HG03521 (cell line): ENCODE data around the gene PCSK6.

Source experiments
- ATAC-seq: cut with Tn5 transposase; IDR thresholded peaks from one replicate; pipeline ENCODE4 v1.9.1; 2021; ENCODE audit warnings: mild to moderate bottlenecking, moderate library complexity; ENCODE audit not compliant: unreplicated experiment

Gene PCSK6

GRCh38 chr15:101483462-101483861 lies 6.0 kb downstream of the PCSK6 start:
- ATAC-seq = no peak

GRCh38 chr15:101482526-101483371 lies 6.8 kb downstream of the PCSK6 start:
- ATAC-seq = no peak

- ATAC-seq = no peak
Observed at GRCh38 chr15:101481917-101482525, 7.5 kb downstream of the PCSK6 start.

- ATAC-seq = no peak
Observed at GRCh38 chr15:101481381-101481705, 8.2 kb downstream of the PCSK6 start.

GRCh38 chr15:101480613-101481380 lies 8.7 kb downstream of the PCSK6 start:
- ATAC-seq = no peak

- no peak for ATAC-seq
Observed at GRCh38 chr15:101479851-101480612, 9.5 kb downstream of the PCSK6 start.

GRCh38 chr15:101479342-101479845 lies 10.1 kb downstream of the PCSK6 start:
- no peak for ATAC-seq

GRCh38 chr15:101478701-101479341 lies 10.7 kb downstream of the PCSK6 start:
- ATAC-seq = no peak

GRCh38 chr15:101477851-101478362 lies 11.6 kb downstream of the PCSK6 start:
- no peak for ATAC-seq

- ATAC-seq = no peak
Observed at GRCh38 chr15:101476756-101477155, 12.8 kb downstream of the PCSK6 start.

GRCh38 chr15:101474983-101475382 lies 14.5 kb downstream of the PCSK6 start:
- ATAC-seq = no peak

- no peak for ATAC-seq
Observed at GRCh38 chr15:101474233-101474632, 15.3 kb downstream of the PCSK6 start.

- no peak for ATAC-seq
Observed at GRCh38 chr15:101472033-101472432, 17.5 kb downstream of the PCSK6 start.

GRCh38 chr15:101470548-101471239 lies 18.8 kb downstream of the PCSK6 start:
- no peak for ATAC-seq

- no peak for ATAC-seq
Observed at GRCh38 chr15:101469520-101470288, 19.8 kb downstream of the PCSK6 start.

GRCh38 chr15:101466188-101466587 lies 23.3 kb downstream of the PCSK6 start:
- no peak for ATAC-seq

- ATAC-seq = no peak
Observed at GRCh38 chr15:101464999-101465669, 24.4 kb downstream of the PCSK6 start.

- ATAC-seq = no peak
Observed at GRCh38 chr15:101464256-101464998, 25.1 kb downstream of the PCSK6 start.
